ENCODE data around the gene ZNF205. TPM values are rescaled to one million over a fixed set of nuclear protein-coding genes. Genes with fewer than 3 reads are reported as not detected.
A peak's percentile ranks its signal among the peaks of the same experiment; 100 is the strongest.

The ZNF205 gene
- total and polyA plus RNA-seq, 9 of the 15 experiments (the other 6 are each of a cell fraction or from before 2014, with no cell fraction given) = 2.4 to 11.8 (median 5.1) TPM; not detected in 2

GRCh38 chr16:3112058-3112880, at the start of gene ZNF205 (continued):
- no peak for TF ChIP-seq ZBTB2 (IDR thresholded peaks at IDR 0.05)
- TF ChIP-seq NRF1 (conservative IDR thresholded peaks at IDR 0.05 in 1 of 2, IDR thresholded peaks at IDR 0.05 in 1 of 2) = no peak
- no peak for TF ChIP-seq BRF1 (IDR thresholded peaks at IDR 0.05; ENCODE audit: borderline replicate concordance, extremely low read depth, insufficient read length)
- peak; percentile 78; the same call in 1 of the 2 replicates for TF ChIP-seq ZC3H11A (IDR thresholded peaks at IDR 0.05; ENCODE audit: low read depth, low read length)
- TF ChIP-seq IRF9 (tag; IDR thresholded peaks at IDR 0.05) = no peak
- no peak for TF ChIP-seq ZNF146 (CRISPR knock-in tag; IDR thresholded peaks at IDR 0.05; ENCODE audit: unreplicated experiment)
- TF ChIP-seq RB1 (IDR thresholded peaks at IDR 0.05; ENCODE audit: low read depth) = peak; percentile 83
- peak; percentile 29 for TF ChIP-seq POLR2B (IDR thresholded peaks at IDR 0.05; ENCODE audit: low read depth, partially characterized antibody)
- no peak for TF ChIP-seq NCOA4 (IDR thresholded peaks at IDR 0.05; ENCODE audit: partially characterized antibody)
- TF ChIP-seq CXXC5 (CRISPR knock-in tag; IDR thresholded peaks at IDR 0.05) = no peak
- TF ChIP-seq, protein P1, sequence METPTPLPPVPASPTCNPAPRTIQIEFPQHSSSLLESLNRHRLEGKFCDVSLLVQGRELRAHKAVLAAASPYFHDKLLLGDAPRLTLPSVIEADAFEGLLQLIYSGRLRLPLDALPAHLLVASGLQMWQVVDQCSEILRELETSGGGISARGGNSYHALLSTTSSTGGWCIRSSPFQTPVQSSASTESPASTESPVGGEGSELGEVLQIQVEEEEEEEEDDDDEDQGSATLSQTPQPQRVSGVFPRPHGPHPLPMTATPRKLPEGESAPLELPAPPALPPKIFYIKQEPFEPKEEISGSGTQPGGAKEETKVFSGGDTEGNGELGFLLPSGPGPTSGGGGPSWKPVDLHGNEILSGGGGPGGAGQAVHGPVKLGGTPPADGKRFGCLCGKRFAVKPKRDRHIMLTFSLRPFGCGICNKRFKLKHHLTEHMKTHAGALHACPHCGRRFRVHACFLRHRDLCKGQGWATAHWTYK (CRISPR knock-in tag; IDR thresholded peaks at IDR 0.05) = no peak
- TF ChIP-seq FOXK2 (conservative IDR thresholded peaks at IDR 0.05 in 1 of 2, IDR thresholded peaks at IDR 0.05 in 1 of 2; ENCODE audit: low read depth in 2 of 2) = 0 out of 4 replicates have a peak, but pooled peaks of 1 of the 2 experiments have one; percentile 31
- no peak for TF ChIP-seq FOSL1 (tag; conservative IDR thresholded peaks at IDR 0.05)
- TF ChIP-seq, protein P2, sequence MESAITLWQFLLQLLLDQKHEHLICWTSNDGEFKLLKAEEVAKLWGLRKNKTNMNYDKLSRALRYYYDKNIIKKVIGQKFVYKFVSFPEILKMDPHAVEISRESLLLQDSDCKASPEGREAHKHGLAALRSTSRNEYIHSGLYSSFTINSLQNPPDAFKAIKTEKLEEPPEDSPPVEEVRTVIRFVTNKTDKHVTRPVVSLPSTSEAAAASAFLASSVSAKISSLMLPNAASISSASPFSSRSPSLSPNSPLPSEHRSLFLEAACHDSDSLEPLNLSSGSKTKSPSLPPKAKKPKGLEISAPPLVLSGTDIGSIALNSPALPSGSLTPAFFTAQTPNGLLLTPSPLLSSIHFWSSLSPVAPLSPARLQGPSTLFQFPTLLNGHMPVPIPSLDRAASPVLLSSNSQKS (CRISPR knock-in tag; IDR thresholded peaks at IDR 0.05) = no peak
- TF ChIP-seq CREM (IDR thresholded peaks at IDR 0.05; ENCODE audit: low read depth) = peak; percentile 70
- no peak for TF ChIP-seq ZBTB17 (CRISPR knock-in tag; IDR thresholded peaks at IDR 0.05)
- no peak for TF ChIP-seq GTF2F1 (IDR thresholded peaks at IDR 0.05; ENCODE audit: low read depth, low read length)
- TF ChIP-seq NFATC3 (IDR thresholded peaks at IDR 0.05) = no peak
- TF ChIP-seq SPI1 (IDR thresholded peaks at IDR 0.05; ENCODE audit: borderline replicate concordance, low read depth, low read length) = no peak; the same call in 1 of the 2 replicates
- no peak for TF ChIP-seq RFX1 (IDR thresholded peaks at IDR 0.05)
- TF ChIP-seq ZNF274 (IDR thresholded peaks at IDR 0.05; ENCODE audit: borderline replicate concordance, low read depth, low read length) = no peak
- TF ChIP-seq KDM4B (IDR thresholded peaks at IDR 0.05; ENCODE audit: borderline replicate concordance in 2 of 2, low read depth in 1 of 2) = peak in 1 of 2 experiments; percentile 55; a peak in 1 of 4 replicates
- TF ChIP-seq RCOR1 (IDR thresholded peaks at IDR 0.05; ENCODE audit: borderline replicate concordance in 1 of 2, low read depth in 2 of 2, low read length in 2 of 2) = peak in 1 of 2 experiments; percentile 82; a peak in 2 of 4 replicates
- peak; percentile 56 for TF ChIP-seq EGR1 (conservative IDR thresholded peaks at IDR 0.05)
- peak; percentile 46; the same call in 1 of the 2 replicates for TF ChIP-seq CTBP1 (IDR thresholded peaks at IDR 0.05; ENCODE audit: borderline replicate concordance)
